GM12872 (cell line): ENCODE results near the gene RAP1GDS1.

Experiments
- CTCF ChIP-seq: IDR thresholded peaks from 3 replicates; pipeline ENCODE4 v1.5.1; 2011; ENCODE audit warnings: low read depth, mild to moderate bottlenecking, low read length, moderate library complexity; ENCODE audit not compliant: insufficient read depth

The RAP1GDS1 gene

GRCh38 chr4:98493296-98493695, 232.1 kb downstream of the RAP1GDS1 start:
- TF ChIP-seq CTCF: no peak
